ENCODE data around the gene TMA7B. TPM values are rescaled to one million over a fixed set of nuclear protein-coding genes. Genes with fewer than 3 reads are reported as not detected.
"Not testable (repeated sequence)": the region's sequence is repeated elsewhere in the genome, so short reads cannot be mapped to it uniquely, and the experiment has no call there.

The TMA7B gene
- total RNA-seq, 2 experiments from 2014 or later = 0.86 to 1.1 TPM

DNA sequence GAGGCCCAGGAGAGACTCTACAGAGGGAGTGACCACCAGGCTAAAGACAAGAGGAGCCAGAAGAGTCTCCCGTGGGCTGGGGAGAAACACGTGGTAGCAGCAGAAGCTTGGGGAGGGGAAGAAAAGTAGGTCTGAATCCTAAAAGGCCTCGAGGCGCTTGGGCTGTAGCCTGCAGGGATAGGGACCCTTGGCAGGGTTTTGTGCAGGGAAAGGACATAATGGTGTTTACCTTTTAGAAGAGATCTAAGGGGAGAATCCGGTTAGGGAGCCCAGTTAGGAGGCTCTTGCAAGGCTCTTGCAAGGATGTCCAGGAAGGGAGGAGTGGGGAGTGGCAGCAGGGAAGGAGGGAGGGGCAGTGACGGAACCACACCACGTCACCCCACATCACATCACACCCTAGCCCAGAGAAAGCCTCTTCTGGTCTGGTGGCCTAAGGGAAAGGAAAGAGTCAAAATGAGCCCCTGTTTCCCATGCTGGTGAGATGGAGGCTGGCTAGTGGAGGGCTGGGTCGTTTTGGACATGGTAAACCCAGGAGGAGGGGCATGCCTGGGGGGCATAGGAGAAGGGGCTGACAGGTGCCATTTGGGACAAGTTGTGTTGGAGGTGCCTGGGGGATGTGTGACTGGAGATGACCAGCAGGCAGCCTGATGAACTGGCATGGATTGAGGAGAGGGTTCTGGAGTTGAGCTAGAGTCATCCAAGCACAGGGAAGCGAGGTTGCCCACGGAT is 28.4 kb downstream of the TMA7B start:
- H3K4me1 Mint-ChIP-seq (ENCODE audit: low read depth) = no peaks in the 10 kb centered on the region
- intact Hi-C loops (cut with micrococcal nuclease) = no loop called here
- H3K27me3 Mint-ChIP-seq = peaks cover 6% of the 10 kb centered on the region
- CTCF ChIA-PET = no interaction called here
- no peak overlapping the region for H3K4me3 Mint-ChIP-seq
- POLR2A ChIA-PET = no interaction called here
- H3K27ac Mint-ChIP-seq = no peak overlapping the region
- DNase-seq = no peak
- H3K36me3 Mint-ChIP-seq = no peaks in the 10 kb centered on the region
- H3K9me3 Mint-ChIP-seq = no peaks in the 10 kb centered on the region

DNA sequence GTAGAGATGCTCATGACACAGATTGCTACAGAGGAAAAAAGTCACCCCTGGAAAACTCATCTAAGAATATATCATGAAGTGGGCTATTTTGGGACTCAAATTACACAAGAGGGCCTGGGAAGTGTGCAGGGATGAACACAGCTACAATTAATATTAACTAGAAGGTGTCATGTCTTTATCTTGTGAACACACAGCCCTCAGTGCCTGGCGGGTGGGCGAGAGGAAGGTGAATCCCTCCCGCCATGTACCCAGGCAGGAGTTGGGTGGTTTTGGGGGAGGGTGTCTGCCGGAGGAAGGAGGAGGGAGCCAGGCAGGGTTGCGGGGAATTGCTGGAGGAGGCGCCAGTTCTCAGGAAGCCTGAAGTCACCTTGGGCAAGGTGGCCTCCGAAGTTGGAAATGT is 29.4 kb downstream of the TMA7B start:
- no peaks in the 10 kb centered on the region for H3K36me3 Mint-ChIP-seq
- intact Hi-C loops (cut with micrococcal nuclease) = no loop called here
- peaks cover 12% of the 10 kb centered on the region for H3K27me3 Mint-ChIP-seq
- DNase-seq = no peak
- ChIA-PET CTCF (no interaction called here), POLR2A (interaction anchor here (0.7 kb wide), 1 partner anchor 315 kb away, joined by 4 read pairs; no protein-coding TSS in a partner anchor)
- H3K9me3 Mint-ChIP-seq = no peaks in the 10 kb centered on the region
- H3K4me1 Mint-ChIP-seq (ENCODE audit: low read depth) = peaks cover 7% of the 10 kb centered on the region
- no peak overlapping the region for H3K27ac Mint-ChIP-seq
- no peak overlapping the region for H3K4me3 Mint-ChIP-seq

DNA sequence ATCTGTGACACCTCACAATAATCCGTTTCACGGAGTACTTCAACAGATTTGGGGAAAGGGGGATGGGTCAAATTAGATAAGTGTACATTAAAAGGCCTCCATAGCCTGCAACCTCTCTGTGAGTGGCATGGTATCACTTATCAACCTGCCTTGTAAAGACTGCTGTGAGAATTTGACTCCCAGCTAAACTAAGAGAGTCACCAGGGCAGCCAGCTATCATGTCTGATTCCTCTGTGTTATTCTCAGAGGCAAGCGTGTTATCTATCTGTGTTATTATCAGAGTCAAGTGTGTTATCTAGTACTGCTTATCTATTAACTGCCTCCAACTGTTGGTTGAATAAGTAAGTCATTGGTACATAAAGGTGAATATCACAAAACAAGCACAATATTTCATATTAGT is 30.5 kb downstream of the TMA7B start:
- DNase-seq = no peak
- intact Hi-C loops (cut with micrococcal nuclease) = no loop called here
- CTCF ChIA-PET = no interaction called here
- Mint-ChIP-seq H3K27ac (no peak overlapping the region), H3K27me3 (peaks cover 12% of the 10 kb centered on the region), H3K9me3 (no peaks in the 10 kb centered on the region), H3K36me3 (no peaks in the 10 kb centered on the region), H3K4me3 (no peak overlapping the region), H3K4me1 (ENCODE audit: low read depth) (peaks cover 7% of the 10 kb centered on the region)
- POLR2A ChIA-PET = no interaction called here

DNA sequence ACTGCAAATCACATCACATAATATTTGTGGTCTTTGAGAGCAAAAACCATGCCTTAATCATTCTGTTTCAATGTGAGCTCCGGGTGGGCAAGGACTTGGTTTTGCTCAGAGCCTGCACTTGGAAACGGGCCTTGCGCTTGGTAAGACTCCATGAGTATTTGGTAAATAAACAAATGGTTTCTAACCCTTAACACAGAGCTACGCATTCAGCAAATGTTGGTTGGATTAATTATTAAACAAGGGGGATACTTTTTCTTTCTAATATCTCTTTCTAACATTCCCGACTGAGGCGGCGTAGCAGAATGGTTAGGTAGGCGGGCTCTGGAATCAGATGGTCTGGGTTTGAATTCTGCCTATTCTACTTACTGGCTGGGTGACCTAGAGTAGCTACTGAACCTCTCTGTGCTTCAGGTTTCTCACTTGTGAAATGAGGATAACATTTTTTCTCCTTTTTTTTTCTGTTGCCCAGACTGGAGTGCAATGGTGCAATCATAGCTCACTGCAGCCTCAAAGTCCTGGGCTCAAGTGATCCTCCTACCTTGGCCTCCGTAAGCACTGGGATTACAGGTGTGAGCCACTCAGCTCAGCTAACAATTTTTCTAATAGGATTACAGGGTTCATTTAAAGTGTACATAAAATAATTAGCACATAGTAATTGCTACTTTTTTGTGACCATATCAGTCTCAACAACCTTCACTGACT is 31.1 kb downstream of the TMA7B start:
- H3K27me3 Mint-ChIP-seq = peaks cover 15% of the 10 kb centered on the region
- no peak overlapping the region for H3K4me3 Mint-ChIP-seq
- H3K27ac Mint-ChIP-seq = no peak overlapping the region
- H3K4me1 Mint-ChIP-seq (ENCODE audit: low read depth) = peaks cover 7% of the 10 kb centered on the region
- no peaks in the 10 kb centered on the region for H3K36me3 Mint-ChIP-seq
- ChIA-PET CTCF (no interaction called here), POLR2A (no interaction called here)
- H3K9me3 Mint-ChIP-seq = no peaks in the 10 kb centered on the region
- no peak for DNase-seq
- intact Hi-C loops (cut with micrococcal nuclease) = no loop called here

DNA sequence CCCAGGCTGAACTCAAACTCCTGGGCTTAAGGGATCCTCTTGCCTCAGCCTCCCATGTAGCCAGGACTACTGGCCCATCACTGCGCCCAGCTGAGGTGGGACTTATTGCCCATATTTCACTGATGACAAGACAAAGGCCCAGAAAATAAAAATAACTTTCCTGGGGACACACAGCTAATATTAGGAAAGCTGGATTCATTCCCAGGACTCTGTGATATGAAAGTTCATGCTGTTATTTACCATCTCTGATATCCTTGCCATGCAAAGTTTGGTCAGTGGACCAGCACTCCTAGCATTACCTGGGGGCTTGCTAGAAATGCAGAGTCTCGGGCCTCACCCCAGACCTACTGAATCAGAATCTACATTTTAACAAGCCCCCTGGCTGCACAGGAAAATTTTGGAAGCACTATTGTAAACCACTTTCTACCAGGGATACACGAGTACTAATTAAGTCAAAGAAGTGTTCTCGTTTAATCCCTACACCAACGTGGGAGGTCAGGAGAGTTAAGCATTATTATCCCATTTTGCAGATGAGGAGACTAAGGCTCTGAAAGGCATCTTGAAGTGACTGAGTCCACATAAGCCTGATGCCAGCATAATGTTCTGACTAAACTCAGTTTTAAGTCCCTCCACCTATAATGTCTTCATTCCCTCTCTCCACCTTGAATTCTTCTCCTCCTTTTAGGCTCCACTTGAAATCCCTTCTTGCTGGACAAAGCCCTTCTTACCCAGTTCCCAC is 32.1 kb downstream of the TMA7B start:
- intact Hi-C loops (cut with micrococcal nuclease) = no loop called here
- H3K27ac Mint-ChIP-seq = no peak overlapping the region
- H3K9me3 Mint-ChIP-seq = no peaks in the 10 kb centered on the region
- H3K4me3 Mint-ChIP-seq = no peak overlapping the region
- no peak for DNase-seq
- peaks cover 7% of the 10 kb centered on the region for H3K4me1 Mint-ChIP-seq (ENCODE audit: low read depth)
- POLR2A ChIA-PET = no interaction called here
- peaks cover 15% of the 10 kb centered on the region for H3K27me3 Mint-ChIP-seq
- H3K36me3 Mint-ChIP-seq = no peaks in the 10 kb centered on the region
- CTCF ChIA-PET = no interaction called here

DNA sequence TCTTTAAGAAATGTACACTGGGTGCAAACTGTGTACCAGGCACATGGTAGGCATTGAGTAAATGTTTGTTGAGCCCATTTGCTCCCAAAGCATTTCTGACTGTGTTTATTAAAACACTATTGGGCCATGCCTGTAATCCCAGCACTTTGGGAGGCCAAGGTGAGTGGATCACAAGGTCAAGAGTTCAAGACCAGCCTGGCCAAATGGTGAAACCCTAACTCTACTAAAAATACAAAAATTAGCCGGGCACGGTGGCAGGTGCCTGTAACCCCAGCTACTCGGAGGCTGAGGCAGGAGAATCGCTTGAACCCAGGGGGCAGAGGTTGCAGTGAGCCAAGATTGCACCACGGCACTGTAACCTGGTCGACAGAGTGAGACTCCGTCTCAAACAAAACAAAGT is 32.7 kb downstream of the TMA7B start:
- POLR2A ChIA-PET; H3K9me3 Mint-ChIP-seq; H3K36me3 Mint-ChIP-seq; intact Hi-C loops (cut with micrococcal nuclease); H3K4me1 Mint-ChIP-seq (ENCODE audit: low read depth); DNase-seq; H3K27ac Mint-ChIP-seq; CTCF ChIA-PET; H3K4me3 Mint-ChIP-seq: not testable (repeated sequence)
- H3K27me3 Mint-ChIP-seq = peaks cover 15% of the 10 kb centered on the region

DNA sequence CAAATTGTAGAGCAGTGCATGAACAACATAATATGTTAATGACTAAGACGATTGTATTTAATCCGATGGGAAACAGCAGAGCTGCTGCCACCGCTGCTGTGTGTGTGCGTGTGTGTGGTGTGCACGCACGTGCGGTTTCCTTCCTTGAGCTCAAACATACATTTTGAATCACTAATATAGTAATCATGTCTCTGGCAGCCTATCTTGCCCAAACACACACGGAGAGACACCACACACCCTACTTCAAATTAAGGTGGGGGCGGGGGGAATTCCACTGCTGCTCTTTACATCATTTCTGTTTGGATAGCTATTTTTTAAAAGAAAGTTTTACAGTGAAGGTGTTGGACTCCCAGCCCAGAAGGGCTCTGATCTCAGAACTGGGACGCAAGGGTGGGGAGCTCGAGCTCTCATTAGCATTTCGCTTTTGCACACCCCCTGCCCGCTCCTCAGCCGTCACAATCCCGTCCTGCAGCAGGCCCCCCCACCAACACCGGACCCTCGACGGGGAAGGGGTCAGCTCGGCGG is 33.9 kb downstream of the TMA7B start:
- H3K36me3 Mint-ChIP-seq = no peaks in the 10 kb centered on the region
- intact Hi-C loops (cut with micrococcal nuclease) = no loop called here
- peaks cover 15% of the 10 kb centered on the region for H3K27me3 Mint-ChIP-seq
- ChIA-PET CTCF (interaction anchor here (0.7 to 1.9 kb wide), 5 partner anchors 31 to 392 kb away, joined by 3 to 12 read pairs (median 5); no protein-coding TSS in a partner anchor), POLR2A (interaction anchor here (0.7 to 1.6 kb wide), 5 partner anchors 50 to 474 kb away, joined by 3 to 5 read pairs (median 3); partner anchors contain the start of gene ATF4)
- peak overlapping the region; percentile 50 for H3K4me3 Mint-ChIP-seq
- H3K4me1 Mint-ChIP-seq (ENCODE audit: low read depth) = peaks cover 7% of the 10 kb centered on the region
- H3K9me3 Mint-ChIP-seq = no peaks in the 10 kb centered on the region
- H3K27ac Mint-ChIP-seq = no peak overlapping the region
- peak; percentile 66 for DNase-seq

DNA sequence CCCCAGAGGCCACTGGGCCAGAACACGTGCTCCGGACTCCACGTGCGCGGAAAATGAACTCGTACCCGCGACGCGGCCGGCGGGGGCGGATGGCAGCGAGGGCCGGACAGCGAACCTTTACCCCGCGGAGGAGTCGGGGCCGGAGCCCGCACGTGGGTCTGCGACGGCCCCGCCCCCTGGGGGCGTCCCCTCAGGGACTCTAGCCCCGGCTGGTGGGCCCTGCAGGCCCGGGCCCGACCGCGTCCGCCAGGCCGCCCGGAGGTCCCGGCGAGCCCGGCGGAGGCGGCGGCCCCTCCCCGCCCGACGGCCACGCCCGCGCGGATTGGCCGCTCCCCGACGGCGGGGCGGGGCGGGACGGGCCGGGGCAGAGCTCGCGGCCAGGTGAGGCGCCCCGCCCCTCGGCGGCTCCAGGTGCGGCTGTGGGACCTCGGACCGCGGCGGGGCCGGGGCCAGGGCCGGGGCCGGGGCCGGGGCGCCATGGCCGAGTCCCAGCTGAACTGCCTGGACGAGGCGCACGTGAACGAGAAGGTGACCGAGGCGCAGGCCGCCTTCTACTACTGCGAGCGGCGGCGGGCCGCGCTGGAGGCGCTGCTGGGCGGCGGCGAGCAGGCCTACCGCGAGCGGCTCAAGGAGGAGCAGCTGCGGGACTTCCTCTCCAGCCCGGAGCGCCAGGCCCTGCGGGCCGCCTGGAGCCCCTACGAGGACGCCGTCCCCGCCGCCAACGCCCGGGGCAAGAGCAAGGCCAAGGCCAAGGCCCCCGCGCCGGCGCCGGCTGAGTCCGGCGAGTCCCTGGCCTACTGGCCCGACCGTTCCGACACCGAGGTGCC is 34.6 kb downstream of the TMA7B start, which contains the start of gene FAM83F:
TSS of gene FAM83F (plus strand) at position 389 of the 827 bp plus-strand sequence. CDS start at position 478, 89 bp downstream.
- DNase-seq = peak; percentile 32
- Mint-ChIP-seq H3K4me1 (ENCODE audit: low read depth) (peaks cover 7% of the 10 kb centered on the region), H3K9me3 (no peaks in the 10 kb centered on the region), H3K4me3 (peak within 1 kb of the TSS; percentile 50), H3K27ac (no peak within 1 kb of the TSS), H3K27me3 (peaks cover 15% of the 10 kb centered on the region), H3K36me3 (no peaks in the 10 kb centered on the region)
- intact Hi-C loops (cut with micrococcal nuclease) = no loop called here
- ChIA-PET POLR2A (interaction anchor here (0.8 to 1.6 kb wide), 4 partner anchors 49 to 155 kb away, joined by 3 to 5 read pairs (median 3); no protein-coding TSS in a partner anchor), CTCF (interaction anchor here (0.7 to 1.9 kb wide), 4 partner anchors 30 to 393 kb away, joined by 3 to 12 read pairs (median 8); no protein-coding TSS in a partner anchor)

DNA sequence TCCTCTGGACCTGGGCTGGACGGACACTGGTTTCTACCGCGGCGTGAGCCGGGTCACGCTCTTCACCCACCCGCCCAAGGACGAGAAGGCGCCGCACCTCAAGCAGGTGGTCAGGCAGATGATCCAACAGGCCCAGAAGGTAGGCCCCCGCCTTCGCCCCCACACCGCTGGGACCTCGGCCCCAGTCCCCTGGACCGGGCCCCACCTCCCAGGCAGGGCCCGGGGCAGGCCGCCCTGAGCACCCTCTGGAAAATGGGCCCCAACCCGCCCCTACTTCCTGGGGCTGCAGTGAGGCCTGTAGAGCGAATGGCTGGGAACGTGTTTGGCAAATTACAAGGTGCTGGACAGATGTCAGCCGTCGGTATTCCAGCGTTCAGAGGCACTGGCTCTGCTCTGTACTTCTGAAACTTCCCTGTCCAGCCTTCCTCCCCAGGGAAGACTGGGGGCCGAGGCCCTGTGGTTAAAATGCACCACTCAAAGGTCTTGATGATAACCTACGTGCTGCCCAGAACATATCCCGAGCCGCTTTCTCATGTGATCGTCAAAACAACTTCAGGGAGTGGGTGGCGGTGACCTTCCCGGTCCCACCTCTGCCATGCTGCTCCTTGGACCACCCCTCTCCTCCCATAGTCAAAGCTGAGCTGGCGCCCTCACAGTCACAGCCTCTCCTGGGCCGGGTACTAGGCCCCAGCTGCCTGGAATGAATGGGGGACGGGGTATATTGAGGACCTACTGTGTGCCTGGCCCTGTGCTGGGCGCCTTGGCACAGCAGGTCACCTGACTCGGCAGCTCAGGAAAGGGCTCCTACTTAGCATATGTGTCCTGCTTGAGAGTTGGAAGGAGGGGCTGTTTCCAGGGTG is 35.4 kb downstream of the TMA7B start:
- CTCF ChIA-PET = interaction anchor here (1.8 to 2.0 kb wide), 3 partner anchors 29 to 63 kb away, joined by 5 to 12 read pairs (median 10); no protein-coding TSS in a partner anchor
- POLR2A ChIA-PET = no interaction called here
- intact Hi-C loops (cut with micrococcal nuclease) = no loop called here
- H3K36me3 Mint-ChIP-seq = no peaks in the 10 kb centered on the region
- no peaks in the 10 kb centered on the region for H3K9me3 Mint-ChIP-seq
- no peak overlapping the region for H3K27ac Mint-ChIP-seq
- DNase-seq = no peak
- H3K4me1 Mint-ChIP-seq (ENCODE audit: low read depth) = peaks cover 7% of the 10 kb centered on the region
- peaks cover 15% of the 10 kb centered on the region for H3K27me3 Mint-ChIP-seq
- H3K4me3 Mint-ChIP-seq = peak overlapping the region; percentile 9

DNA sequence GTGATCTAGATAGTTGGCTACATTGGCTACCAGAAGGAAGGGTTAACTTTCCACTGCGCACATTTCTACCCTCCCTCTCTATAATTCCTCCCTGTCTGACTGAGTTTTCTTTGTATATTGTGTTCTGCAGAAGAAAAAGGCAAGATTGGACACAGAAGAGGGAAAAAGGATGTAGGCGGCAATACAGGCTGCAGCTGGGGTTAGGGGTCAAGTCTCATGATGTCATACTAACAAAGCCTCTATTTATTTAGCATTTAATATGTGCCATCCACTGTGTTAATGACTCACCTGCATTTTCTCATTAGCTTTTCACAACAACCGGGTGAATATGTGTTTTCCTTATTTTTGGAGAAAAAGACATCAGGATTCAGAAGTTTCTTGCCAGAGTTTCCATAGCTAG is 36.5 kb downstream of the TMA7B start:
- DNase-seq = no peak
- Mint-ChIP-seq H3K27me3 (peaks cover 11% of the 10 kb centered on the region), H3K9me3 (no peaks in the 10 kb centered on the region), H3K27ac (no peak overlapping the region), H3K36me3 (no peaks in the 10 kb centered on the region), H3K4me3 (no peak overlapping the region), H3K4me1 (ENCODE audit: low read depth) (peaks cover 7% of the 10 kb centered on the region)
- ChIA-PET POLR2A (no interaction called here), CTCF (interaction anchor here (1.2 to 2.0 kb wide), 2 partner anchors 28 to 462 kb away, joined by 5 to 7 read pairs; no protein-coding TSS in a partner anchor)
- intact Hi-C loops (cut with micrococcal nuclease) = no loop called here

All from activated CD4-positive, alpha-beta memory T cell treated with anti-CD3 and anti-CD28 coated beads for 36 hours (primary cell).